NCI-H510A (cell line): ENCODE measurements around the gene GXYLT1.
"Not testable (repeated sequence)": the region's sequence is repeated elsewhere in the genome, so short reads cannot be mapped to it uniquely, and the experiment has no call there.

Experiments used
- DNase-seq: peaks from one replicate; lab custom pipeline; 2025; lab: John Stamatoyannopoulos, UW

GXYLT1 gene, protein sequence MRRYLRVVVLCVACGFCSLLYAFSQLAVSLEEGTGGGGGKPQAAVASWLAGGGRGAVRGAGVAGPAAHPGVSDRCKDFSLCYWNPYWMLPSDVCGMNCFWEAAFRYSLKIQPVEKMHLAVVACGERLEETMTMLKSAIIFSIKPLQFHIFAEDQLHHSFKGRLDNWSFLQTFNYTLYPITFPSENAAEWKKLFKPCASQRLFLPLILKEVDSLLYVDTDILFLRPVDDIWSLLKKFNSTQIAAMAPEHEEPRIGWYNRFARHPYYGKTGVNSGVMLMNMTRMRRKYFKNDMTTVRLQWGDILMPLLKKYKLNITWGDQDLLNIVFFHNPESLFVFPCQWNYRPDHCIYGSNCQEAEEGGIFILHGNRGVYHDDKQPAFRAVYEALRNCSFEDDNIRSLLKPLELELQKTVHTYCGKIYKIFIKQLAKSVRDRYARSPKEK

DNA sequence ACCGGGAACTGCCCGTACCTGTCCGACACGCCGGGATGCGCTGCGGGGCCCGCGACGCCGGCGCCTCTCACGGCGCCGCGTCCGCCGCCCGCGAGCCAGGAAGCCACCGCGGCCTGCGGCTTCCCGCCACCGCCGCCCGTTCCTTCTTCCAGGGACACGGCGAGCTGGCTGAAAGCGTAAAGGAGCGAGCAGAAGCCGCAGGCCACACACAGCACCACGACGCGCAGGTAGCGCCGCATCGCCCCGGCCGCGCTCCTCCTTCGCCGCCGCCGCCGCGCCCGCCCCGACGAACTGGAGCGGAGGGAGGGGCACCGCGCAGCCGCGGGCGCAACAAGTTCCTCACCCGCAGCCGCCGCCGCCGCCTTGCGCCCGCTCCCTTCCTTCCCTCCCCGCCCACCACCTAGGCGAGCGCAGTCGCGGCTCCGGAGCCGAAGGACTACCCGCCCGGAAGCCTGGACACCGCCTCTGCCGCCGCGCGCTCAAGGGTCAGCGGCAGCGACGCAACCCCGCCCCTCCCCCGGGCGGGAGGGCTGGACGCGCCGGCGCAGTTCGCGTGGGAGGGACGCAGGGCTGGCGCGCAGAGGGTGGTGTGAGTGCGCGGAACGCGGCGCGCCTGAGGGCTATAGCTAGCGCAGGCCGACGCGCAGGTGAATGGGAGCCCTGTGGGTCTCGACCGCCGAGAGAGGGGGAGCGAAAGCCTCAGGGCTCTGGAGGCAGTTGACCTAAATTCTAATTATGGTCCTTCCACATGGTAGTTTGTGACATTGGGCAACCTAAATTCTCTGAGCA lies at the start of gene GXYLT1:
GXYLT1 (minus strand) TSS at position 467 of the 789 bp plus-strand sequence; CDS start at position 239, 228 bp downstream.
- DNase-seq = peak; percentile 93

DNA sequence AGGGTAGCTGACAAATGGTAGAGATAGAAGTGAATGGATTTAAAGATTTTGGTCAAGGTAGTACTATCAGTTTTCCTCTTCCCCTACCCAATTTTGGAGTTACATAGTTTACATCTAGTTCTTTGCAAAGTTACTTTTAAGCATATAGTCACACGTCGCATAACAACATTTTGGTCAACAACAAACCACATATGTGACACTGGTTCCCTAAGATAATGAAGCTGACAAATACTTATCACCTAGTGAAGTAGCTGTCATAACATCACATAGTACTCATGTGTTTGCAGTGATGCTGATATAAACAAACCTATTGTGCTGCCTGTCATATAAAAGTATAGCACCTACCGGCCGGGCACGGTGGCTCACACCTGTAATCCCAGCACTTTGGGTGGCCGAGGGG lies 48.0 kb upstream of the GXYLT1 start:
- DNase-seq = no peak

DNA sequence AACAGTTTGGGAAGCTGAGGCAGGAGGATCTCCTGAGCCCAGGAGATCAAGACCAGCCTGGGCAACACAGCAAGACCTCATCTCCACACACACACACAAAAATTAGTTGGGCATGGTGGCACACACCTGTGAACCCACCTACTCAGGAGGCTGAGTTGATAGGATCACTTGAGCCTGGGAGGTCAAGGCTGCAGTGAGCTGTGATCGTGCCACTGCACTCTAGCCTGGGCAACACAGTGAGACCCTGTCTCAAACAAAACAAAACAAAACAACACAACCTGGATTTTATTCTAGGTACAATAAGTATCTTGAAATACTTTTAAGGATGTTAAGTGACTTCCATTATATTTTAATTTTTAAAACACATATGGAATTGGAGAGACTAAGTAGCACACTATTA lies 47.6 kb upstream of the GXYLT1 start:
- DNase-seq = no peak

DNA sequence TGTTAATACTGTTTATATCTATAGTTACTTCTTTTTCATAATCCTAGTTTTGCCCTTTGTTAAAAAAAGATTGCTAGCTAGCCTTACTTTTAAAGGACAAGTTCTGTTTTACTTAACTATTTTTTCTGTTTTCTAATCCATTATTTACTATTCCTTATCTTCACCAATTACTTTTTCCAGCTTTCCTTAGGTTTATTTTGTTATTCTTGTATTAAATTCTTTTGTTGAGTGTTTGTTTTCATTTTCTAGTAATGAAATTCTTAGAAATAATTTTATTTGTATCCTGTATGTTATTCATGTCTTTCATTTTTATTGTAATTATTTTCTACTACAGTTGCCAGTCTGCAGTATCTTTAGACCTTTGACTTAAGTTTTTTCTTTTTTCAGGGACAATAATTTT lies 45.7 kb upstream of the GXYLT1 start:
- DNase-seq = no peak

DNA sequence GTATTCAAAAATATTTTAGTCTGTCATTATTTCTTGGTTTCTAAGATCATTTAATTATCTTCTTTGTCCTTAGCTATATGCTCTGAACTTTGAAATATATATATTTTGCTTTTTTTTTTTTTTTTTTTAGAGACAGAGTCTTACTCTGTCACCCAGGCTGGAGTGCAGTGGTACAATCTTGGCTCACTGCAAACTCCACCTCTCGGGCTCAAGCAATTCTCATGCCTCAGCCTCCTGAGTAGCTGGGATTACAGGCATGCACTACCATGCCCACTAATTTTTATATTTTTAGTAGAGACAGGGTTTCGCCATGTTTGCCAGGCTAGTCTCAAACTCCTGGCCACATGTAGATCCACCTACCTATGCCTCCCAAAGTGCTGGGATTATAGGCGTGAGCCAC lies 43.6 kb upstream of the GXYLT1 start:
- not testable (repeated sequence) for DNase-seq

DNA sequence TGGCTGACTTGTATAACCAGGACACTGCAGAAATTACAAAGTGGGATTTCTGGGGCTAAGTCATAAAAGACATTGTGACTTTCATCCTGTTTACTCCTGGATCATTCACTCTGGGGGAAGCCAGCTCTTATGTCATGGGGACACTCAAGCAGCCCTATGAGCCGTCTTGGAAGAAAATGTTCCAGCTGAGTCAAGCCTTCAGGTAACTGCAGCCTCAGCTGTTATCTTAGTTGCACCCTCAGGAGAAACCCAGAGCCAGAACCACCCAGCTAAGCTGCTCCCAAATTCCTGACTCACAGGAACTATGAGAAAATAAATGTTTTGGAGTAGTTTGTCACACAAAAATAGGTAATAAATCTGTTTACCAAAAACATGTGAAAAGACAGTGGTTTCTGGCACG lies 43.1 kb upstream of the GXYLT1 start:
- no peak for DNase-seq

DNA sequence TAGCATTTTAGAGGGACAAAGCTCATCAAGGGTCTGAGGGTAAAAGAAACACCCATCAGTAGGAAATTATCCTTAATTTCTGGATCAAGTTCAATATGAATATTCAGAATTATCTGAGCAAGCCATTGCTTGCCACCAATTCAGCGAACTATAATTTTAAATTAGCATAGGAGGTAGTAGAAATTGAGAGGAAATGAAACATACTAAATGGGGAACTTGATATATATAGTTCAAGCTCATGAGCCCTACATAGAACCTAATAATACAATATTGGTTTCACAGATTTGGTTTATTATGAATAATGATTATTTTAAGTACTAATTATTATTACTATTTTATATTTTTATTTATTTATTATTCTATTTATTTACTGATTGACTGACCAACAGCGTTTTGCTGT lies 42.1 kb upstream of the GXYLT1 start:
- no peak for DNase-seq

DNA sequence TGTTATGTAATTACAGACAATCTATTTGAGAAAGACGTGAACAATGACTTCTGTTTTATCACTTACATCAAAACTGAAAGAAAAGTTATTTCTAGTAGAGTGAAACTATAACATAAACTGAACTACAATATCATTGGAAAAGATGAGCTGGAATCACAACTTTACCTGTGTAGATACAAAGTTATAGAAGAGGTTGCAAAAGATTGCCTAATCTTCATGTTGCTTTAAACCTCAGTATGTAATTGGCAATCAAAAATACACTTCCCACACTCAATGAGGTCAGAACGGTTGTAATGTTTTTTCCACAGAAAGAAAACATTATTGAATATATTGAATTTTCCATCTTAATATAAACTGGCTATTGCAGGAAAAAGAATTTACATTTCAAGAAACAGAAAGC lies 37.7 kb upstream of the GXYLT1 start:
- no peak for DNase-seq

DNA sequence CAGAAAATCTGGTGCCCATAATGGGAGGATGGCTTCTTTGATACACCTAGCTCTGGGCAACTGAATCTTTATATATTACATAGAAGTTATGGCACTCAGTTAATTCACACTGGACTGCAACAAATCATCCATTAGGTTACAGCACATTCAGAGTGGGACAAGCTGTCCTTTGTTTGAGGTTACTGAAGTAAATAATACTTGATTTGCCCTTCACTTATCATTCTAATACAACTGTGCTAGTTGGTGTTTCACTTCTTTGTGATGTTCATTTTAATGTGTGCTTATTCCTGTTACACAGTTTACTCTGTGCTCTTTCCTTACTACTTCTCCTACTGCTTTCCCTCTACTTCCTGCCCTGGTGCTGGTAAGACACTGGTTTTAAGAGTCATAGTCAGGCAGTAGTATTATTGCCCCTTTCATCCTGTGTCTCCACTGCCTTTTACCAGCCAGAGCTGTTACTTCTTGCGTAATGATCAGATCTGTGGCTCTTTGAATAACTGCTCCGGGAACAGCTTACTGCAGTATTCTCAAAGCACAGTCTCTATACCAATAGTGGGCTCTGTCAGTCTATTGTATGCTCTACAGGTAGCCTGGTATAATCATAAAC lies 36.4 kb upstream of the GXYLT1 start:
- no peak for DNase-seq

DNA sequence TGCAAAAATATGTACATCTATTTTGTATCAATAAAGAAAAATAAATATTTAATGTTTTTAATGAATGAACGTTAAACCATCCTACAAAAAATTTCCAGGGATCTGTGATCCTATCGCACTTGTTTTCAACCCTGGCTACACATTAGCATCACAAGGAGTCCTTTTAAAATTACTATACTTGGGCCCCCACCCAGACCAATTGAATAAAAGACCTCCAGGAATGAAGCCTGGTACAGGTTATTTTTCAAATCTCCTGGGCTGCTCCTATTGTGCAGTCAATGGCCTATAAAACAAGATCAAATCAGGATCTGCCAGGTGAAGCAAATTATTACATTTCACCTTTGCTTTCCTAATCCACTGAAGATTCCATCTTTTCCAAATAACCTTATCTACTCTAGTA lies 33.4 kb upstream of the GXYLT1 start:
- no peak for DNase-seq

DNA sequence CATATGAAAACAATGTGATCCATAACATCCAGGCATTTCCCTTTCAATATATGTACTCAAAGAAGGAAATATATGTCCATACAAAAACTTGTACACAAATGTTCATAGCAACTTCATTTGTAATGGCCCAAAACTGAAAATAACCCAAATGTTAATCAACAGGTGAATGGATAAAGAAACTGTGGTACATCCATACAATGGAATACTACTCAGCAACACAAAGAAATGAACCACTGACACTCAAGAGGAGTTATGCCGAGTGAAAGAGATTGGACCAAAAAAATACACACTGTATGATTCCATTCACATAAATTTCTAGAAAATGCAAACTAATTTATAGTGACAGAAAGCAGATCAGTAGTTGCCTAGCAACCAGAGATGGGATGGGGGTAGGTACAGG lies 30.3 kb upstream of the GXYLT1 start:
- DNase-seq = no peak

DNA sequence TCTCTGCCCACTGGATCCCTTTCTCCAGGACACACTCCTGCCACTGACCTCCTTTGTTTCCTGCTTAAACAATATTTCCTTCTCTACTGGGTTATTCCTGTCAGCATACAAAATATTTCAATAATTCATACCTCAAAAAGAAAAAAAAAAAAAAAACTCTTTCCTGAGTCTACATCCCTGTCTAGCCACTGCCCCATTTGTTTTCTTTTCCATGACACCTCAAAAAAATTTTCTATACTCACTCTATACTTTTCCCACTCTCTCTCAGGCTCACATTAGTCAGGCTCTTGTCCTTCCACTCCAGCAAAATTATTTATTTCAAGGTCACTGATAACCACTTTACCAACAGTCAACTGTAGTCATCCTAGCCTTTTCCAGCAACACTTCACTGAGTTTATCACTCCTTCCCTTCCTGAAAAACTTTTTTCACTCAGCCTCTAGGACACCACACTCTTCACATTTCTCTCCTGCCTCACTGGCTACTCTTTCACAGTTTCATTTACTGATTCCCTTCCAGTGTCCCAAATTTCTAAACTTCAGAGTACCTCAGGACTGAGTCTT lies 29.4 kb upstream of the GXYLT1 start:
- no peak for DNase-seq

DNA sequence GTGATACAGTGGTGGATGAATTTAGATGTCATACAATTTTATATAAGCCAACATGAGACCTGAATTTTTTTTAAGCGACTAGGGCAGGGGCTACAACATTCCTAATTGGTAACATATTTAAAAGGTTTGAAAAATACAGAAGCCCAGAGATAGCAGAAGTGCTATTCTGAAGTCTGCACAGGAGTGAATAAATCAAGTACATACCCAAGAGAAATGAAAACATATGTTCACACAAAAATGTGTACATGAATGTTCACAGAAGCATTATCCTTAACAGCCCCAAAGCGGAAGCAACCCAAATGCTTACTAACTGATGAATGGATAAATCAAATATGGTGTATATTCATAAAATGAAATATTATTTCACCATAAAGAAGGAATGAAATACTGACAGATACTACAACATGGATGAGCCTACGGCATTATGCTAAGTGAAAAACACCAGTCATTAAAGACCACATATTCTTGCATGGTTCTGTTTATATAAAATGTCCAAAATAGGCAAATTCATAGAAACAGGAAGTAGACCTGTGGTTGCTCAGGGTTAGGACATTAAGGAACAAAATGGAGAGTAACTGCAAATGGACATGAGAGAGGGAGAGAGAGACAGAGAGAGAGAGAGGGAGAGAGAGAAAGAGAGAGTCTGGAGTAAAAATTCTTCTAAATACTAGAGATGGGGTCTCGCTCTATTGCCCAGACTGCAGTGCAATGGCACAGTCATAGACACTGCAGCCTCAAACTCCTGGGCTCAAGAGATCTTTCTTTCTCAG lies 28.0 kb upstream of the GXYLT1 start:
- DNase-seq = no peak

DNA sequence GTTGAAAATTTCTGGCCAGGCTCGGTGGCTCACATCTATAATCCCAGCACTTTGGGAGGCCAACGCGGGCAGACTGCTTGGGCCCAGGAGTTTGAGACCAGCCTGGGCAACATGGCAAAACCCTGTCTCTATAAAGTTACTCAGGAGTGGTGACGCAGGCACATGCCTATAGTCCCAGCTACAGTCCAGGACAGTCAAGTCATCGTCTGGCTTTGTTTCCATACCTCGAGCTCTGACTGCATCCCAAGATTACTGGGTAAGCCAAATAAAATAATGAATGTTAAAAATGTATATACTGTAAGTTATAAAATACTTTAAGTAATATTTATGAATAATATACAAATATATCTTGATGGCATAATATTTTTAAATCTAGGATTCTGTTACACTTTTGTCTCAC lies 23.0 kb upstream of the GXYLT1 start:
- no peak for DNase-seq

DNA sequence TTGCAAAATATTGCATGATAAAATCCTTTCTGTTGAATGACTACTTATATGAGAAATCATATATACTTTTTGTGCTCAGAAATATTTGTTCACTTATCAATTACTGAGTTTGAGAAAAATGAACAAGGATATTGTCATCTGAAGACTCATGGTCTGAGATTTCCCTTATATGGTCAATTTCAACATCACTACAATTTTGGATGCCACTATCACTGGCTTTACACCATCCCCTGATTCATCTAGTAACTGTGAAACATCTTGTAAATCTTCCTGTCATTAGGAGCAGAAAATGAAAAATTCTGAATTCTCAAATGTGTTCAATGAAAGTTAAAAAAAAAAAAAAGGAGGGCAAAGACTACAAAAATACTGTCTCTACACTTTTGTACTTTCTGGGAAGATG lies 21.8 kb upstream of the GXYLT1 start:
- no peak for DNase-seq

DNA sequence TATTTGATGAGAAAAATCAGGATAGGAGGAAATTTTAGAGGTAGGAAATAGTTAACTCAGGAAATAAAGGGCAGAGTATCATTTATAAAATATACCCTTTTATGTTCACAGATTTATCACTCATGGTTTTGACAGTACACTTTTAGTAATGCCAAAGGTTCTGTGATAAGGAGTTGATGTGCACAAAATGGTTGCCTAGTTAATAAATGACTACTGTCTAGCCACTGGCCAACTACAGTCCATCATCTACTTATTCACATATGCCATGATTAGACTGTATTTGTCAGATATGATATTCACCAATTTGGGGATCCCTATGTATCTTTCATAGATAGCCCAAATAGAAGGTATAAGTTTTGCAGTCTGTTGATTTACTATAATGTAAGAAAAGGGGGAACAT lies 19.2 kb upstream of the GXYLT1 start:
- DNase-seq = no peak

DNA sequence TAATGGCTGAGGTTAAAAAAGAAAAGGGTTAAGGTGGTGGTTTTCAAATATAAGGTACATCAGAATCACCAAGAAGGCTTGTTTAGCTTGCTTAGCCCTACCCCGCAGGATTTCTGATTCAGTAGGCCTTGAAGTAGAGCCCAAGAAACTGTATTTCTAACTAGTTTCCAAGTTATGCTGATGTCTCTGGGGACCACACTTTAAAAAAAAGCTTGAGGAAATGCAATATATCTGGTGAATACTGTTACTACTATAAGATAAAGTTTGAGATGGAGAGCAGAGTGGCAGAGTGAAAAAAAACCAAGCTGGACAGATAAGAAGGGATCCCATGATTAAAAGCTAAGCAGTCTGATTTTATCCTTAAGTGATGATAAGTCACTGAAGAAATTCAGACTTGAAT lies 18.3 kb upstream of the GXYLT1 start:
- no peak for DNase-seq

DNA sequence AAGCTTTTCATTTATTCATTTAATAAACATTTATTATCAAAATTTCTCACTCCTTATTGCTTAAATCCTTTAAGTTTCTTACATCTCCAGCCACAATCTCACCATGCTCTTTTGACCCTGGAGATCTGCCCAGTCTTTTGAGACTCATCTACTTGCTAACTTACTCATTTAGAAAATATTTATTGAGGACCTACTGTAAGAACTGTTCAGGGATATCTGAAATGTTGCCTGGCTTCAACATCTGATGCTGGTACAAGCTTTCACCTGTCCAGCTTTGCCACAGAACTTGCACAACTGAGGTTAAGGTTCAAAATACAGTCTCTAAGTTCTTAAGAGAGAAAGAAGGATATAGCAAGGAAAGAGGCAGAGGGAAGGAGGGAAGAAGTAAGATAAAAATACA lies 17.5 kb upstream of the GXYLT1 start:
- DNase-seq = no peak

DNA sequence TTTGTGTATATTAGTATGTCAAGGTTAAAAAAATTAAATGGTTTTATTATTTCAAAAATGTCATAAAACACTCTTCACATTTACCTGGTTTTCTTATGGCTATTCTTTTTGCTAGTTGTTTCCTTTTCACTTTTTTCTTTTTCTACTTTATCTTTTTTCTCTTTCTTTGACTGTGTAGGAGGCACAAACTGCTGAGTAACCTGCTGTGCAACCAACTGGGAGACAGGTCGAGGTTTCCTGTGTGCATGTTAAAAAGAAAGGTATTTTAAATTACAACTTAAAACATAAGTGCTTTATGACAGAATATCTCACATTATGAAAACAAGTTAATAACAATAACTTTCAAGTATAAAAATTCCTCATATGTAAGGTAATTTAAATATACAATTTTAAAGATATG lies 16.9 kb upstream of the GXYLT1 start:
- DNase-seq = no peak

DNA sequence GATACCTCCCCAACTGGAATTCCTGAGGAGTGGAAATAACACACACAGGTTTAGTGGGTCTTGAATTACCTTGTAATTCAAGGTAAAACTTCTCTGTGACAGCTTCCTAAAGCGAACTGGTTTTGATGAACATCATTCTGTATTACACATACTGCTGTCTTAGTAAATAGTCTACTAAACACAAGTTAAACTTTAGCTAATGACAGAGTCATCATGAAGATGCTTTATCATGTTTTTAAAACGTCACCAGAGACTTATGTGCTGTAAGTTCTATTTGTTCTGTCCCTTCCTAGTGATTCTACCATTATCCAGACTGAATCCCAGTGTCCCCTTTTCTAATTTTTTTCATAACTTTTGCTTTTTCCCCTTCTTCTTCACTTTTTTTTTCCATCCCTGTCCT lies 11.6 kb upstream of the GXYLT1 start:
- no peak for DNase-seq

DNA sequence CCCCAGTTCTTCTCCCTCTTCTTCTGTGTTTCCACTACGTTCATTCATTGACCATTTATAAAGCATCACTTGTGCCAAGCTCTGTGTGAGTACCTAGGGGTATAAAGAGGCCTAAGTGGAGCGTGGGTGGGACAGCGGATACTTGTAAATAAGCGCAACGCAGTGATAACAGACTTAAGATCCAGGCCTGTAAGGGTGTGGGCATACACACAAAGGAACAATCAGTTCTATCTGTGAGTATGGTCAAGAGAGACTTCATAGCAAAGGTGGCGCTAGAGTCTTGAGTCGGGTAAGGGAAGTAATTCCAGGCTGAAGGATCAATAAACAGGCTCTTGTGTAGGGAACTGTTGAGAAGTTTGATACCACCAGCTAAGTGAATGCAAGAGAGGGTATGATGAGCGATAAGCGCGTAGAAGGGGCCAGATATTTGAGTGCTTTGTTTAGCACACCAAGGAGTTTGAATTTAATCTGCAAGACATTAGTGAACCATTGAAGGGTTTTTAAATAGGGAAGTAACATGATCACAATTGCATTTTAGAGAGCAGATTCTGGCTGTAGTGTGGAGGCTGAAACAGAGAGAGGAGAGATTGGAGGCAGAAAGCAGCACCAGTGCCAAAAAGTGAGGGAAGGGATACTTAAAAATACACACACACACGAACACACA lies 1.0 kb upstream of the GXYLT1 start:
- no peak for DNase-seq
